ENCODE results near the gene MOB1A.
"Not testable (repeated sequence)": the region's sequence is repeated elsewhere in the genome, so short reads cannot be mapped to it uniquely, and the experiment has no call there.

Gene MOB1A

DNA sequence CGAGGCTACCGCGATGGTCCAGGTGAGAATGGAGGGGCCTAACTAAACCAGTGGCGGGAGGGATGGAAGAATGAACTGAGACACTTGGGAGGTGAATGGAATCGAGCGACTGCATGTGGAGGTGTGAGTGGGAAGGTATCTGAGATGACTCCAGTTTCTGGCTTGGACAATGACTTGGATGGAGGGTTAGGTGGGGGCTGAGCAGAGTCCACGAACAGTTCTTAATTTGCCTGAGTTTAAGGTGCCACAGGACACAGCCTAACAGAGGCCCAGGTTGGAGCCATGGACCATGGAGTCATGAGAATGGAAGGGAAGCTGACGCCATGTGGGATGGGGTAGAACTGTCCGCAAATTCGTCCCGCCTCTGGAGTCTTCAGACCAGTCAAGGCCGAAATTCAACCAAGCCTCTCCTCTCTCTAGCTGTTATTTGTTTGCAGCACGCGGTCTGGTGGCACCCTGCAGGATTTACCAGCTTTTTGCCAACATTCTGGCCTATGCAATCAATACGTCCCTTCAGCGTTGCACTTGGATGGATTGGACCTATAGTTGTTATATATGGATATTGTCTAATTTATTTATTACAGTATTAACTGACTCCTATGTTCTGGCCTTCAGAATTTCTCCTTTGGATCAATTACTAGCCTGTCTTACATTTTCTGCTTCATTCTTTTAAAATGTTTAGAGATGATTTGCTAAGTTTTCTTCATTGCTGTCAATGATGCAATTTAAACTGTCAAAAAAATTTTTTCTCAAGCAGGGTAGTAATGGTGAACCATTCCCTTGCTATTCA lies 30.0 kb downstream of the MOB1A start:
- no peak for DNase-seq (ENCODE audit: low read depth in 2 of 2)

DNA sequence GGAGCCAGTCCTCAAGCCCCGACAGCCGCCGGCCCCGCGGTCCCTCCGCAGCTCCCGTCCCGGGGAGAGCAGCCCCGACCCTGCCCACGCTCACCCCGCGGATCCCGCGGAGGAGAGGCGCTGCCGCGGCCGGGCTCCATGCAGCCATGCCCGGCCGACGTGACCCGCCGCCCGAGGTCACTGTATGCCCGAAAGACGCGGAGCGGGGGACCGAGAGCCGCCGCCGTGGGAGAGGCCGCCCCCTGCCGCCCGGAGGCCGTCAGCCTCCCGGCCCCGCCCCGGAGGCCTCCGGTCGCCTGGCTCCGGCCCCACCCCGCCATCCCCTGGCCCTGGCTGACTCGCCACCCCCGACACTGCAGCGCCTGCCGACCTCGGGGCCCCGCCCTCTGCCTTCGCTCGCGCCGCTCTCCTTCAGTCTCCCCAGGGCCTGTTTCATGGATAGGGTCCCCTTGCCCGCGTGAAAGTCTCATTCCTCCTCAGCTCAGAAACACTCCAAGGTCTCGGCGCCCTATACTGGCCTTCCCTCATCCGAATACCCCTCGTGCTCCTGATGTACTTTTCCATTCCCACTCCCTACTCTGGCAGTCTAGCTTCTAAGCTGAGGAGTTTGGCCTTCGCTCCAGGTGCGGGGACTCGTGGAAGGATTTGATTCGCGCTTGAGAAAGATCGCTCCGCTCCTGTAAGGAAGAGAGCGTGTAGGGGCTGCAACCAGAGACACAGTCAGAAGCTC lies 30.8 kb downstream of the MOB1A start, which contains the start of gene BOLA3:
Gene BOLA3, minus strand, starts transcription at position 186 of the 730 bp plus-strand sequence. Its CDS starts 38 bp downstream, at position 148.
- peak; percentile 86 to 91 for DNase-seq (ENCODE audit: low read depth in 2 of 2)

GRCh38 chr2:74146929-74147726 lies 31.6 kb downstream of the MOB1A start:
- peak in 1 of 2 donors; percentile 30 for DNase-seq (ENCODE audit: low read depth in 2 of 2)

- no peak for DNase-seq (ENCODE audit: low read depth in 2 of 2)
Observed at GRCh38 chr2:74142340-74142739, 36.3 kb downstream of the MOB1A start.

DNA sequence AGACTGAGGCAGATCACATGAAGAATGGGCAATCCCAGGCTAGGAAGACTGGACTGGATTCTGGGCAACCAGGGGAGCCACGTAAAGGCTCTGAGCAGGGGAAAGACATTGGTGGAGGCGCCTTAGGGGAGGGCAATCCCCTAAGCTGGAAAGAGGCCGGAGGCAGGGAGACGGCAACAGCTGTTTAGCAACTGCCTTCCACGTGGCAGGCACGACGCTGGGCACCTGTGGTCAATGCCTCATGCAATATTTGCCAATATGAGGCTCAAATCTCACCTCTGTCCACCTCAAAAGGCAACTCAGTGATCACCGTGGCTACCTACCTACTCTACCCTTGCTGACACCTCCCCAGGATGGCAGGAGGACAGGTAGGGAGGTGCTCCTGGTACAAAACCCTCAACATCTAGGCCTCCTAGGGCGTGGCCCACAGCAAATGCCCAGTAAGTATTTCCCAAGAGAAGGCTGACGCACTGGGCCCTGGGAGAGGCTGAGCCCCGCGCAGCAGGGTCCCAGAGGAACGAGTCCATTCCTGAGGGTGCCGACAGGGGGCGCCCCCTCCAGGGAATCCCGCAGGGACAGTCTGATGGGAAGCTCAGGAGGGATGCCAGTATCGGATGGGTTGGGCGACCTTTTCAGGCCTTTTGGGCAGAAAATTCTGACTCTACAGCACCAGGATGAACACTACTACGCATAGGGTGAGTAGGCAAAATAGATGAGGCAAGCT lies 39.9 kb downstream of the MOB1A start:
- DNase-seq (ENCODE audit: low read depth in 2 of 2): no peak

- no peak for DNase-seq (ENCODE audit: low read depth in 2 of 2)
Observed at GRCh38 chr2:74137651-74138599, 40.8 kb downstream of the MOB1A start.

DNA sequence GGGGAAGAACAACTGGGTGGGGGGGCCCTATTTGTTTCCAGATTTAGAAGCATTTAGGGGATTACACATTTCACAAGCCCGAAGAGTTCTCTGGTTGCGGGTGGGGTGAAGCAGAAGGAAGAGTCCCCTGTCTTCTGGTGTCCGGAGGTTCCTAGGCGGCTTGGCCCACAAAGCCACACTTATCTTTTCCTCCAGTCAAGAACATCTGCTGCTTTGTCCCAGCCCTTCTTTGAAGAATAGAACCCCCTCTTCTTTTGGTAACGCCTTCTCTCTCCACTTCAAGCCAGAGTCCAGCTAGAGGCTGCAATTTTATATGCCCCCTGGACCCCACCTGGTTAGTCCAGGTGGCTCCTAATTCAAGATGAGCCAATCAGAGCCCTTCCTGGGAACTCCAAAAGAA lies 46.8 kb downstream of the MOB1A start:
- no peak for DNase-seq (ENCODE audit: low read depth in 2 of 2)

DNA sequence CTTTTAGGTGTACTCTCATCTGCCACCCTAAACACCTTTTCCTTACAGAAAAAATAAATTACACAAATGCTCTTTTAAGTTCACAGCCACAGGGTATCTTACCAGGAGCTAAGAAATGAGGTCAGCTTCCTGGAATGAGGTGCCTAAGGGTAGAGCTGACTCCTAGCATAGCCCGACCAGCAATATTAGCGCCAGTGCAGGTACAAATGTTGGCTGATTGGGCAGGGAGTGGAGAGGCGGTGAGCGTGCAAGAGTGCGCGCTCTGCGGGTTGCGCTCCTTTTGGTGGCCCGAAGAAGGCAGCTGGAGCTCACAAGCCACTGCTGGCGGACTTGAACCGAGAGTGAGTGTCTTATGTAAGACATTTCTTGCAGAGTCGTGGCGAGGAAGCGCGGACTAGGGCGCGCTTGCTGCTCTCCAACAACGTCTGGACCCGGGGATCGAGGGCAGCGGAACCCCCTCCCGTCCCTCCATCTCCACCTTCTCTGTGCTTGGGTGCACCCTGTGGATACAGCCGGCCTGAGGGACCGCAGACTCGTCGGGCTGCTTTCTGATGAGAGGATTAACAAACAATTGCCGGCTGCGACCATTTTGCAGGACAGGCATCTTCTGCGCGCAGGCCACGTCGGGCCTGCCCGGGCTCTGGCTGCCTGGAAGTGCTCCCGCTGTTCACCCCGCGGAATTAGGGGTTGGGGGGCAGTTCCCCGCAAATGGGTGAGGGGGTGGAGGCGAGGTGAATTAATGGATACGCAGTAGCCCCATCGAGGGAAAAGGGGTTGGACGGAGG lies 48.3 kb downstream of the MOB1A start:
- no peak for DNase-seq (ENCODE audit: low read depth in 2 of 2)

GRCh38 chr2:74128206-74128605 lies 50.5 kb downstream of the MOB1A start:
- no peak for DNase-seq (ENCODE audit: low read depth in 2 of 2)

DNA sequence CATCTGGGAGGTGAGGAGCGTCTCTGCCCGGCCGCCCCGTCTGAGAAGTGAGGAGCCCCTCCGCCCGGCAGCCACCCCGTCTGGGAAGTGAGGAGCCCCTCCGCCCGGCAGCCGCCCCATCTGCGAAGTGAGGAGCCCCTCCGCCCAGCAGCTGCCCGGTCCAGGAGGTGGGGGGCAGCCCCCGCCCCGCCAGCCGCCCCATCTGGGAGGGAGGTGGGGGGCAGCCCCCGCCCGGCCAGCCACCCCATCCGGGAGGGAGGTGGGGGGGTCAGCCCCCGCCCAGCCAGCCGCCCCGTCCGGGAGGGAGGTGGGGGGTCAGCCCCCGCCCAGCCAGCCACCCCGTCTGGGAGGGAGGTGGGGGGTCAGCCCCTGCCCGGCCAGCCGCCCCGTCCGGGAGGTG lies 54.7 kb downstream of the MOB1A start:
- DNase-seq (ENCODE audit: low read depth in 2 of 2): not testable (repeated sequence)

- DNase-seq (ENCODE audit: low read depth in 2 of 2): not testable (repeated sequence)
Observed at GRCh38 chr2:74121846-74122245, 56.8 kb downstream of the MOB1A start.

DNA sequence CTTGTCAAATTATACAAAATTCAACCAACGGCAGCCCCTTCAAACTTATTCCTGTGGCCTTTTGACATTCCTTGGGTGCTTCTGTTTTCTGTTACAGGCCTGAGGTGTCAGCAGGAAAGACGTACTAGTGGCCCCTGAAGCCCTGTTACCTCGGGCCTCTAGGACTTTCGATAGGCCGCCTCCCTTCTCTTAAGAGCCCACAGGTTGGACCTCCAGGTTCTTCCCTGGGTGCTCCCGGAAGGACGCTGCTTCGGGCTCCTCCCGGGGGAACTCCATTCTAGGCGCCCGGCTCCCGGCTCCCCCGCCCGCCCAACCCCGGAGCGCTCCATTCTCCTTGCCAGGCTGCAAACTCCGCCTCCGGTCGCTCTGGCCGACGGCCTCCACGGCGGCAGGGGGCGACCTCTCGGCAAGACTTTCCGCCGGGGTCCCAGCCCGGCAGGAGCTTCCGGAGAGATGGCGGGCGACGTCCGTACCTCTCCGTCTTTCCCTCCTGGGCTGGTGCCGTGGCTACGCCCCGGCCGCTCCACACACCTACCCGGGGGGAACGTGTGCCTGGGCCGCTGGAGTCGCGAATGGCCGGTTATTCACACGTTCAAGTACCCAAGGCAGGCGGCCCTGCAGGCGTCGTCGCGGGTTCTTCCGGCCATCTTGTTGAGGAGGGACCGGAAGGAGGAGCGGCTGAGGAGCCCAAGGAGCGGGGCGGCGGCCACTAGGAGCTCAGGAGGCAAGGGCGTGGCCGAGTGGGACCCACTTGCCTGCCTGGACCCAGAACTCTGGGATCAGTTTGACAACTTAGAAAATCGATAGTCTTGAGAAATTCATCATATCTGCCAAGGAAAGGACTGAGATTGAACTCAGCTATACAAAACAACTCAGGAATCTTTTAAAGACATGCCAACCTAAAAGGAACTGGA lies 58.5 kb downstream of the MOB1A start:
- peak; percentile 77 to 81 for DNase-seq (ENCODE audit: low read depth in 2 of 2)

DNA sequence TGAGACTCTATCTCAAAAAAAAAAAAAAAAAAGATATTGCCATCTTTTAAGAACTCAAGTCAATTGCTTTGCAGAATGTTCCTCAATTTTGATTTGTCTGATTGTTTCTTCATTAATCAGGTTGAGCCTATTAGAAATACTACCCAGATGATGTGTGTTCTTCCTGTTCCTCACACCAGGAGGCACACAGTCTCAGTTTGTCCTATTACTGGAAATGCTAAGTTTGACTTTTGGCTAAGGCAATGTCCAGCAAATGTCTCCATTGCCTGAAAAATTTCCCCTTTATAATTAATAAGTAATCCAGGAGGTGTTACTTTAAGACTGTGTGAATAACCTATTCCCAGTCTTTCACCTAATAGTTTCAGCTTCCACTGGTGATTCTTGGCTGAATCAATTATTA lies 59.3 kb downstream of the MOB1A start:
- no peak for DNase-seq (ENCODE audit: low read depth in 2 of 2)

GRCh38 chr2:74111380-74111779 lies 67.3 kb downstream of the MOB1A start:
- no peak for DNase-seq (ENCODE audit: low read depth in 2 of 2)

GRCh38 chr2:74110537-74110936 lies 68.1 kb downstream of the MOB1A start:
- no peak for DNase-seq (ENCODE audit: low read depth in 2 of 2)

DNA sequence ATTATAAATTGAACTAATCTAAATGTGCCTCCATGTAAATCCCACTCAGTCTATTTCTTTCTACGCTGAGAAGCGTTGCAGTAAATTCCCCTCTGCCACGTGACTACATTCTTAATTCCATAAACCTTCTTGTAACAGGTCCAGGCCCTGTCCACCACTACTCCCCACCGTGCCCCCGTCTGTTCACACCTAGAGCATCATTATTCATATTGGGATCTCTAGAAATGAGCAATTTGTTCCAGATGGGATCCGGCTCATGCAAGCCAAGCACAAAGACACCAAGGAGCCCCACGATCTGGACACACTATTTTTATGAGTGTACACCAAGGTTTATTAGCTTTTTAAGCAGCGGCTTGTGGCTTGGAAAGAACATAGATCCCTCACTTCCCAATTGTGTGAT lies 69.1 kb downstream of the MOB1A start:
- no peak for DNase-seq (ENCODE audit: low read depth in 2 of 2)

GRCh38 chr2:74107071-74107470 lies 71.6 kb downstream of the MOB1A start:
- DNase-seq (ENCODE audit: low read depth in 2 of 2): no peak

GRCh38 chr2:74105413-74105812 lies 73.3 kb downstream of the MOB1A start:
- DNase-seq (ENCODE audit: low read depth in 2 of 2): no peak

- no peak for DNase-seq (ENCODE audit: low read depth in 2 of 2)
Observed at GRCh38 chr2:74104839-74105238, 73.8 kb downstream of the MOB1A start.
